Peyer's patch (tissue), 4 donors: ENCODE results near the gene ZDHHC12.

Experiments
- CTCF ChIP-seq, 6 experiments: fragments of 450-650 bp in 4 of 6; fragments of 200-600 bp in 2 of 6; sonication (generic) in 1 of 6; IDR thresholded peaks; one replicate each; pipeline ENCODE4 v1.5.1; 2017 to 2019; ENCODE audit warnings: antibody characterized with exemption in 6 of 6, mild to moderate bottlenecking in 3 of 6, moderate library complexity in 1 of 6
- POLR2A ChIP-seq, 2 donors: fragments of 450-650 bp; IDR thresholded peaks; one replicate each; pipeline ENCODE4 v1.5.1; 2017; ENCODE audit warnings: antibody characterized with exemption in 2 of 2, mild to moderate bottlenecking in 2 of 2, moderate library complexity in 2 of 2

DNA sequence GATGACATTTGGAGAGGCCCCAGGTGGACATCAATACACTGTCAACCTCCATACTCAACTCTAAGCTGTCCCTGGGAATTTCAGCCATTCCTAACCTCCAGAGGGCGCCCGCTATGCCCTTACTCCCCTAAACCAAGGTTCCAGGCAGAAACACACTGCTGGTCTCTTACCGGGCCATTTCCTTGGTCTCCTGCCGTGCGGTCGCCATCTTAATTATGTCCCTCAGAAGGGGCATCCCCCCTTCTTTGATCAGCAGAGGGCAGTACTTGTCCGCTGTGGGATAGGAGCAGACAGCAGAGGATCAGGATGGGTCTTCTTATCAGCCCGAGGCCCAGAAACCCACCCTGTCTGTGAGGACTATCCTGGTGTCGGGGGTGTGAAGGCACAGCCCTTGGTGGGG, 9.3 kb upstream of the ZDHHC12 start:
- TF ChIP-seq CTCF (IDR thresholded peaks at IDR 0.05) (peak in 5 of 6 experiments; percentile 15 to 68 (median 60)), POLR2A (IDR thresholded peaks at IDR 0.05) (no peak)
